ENCODE data around the gene DMRT2.

The DMRT2 gene

GRCh38 chr9:1100201-1100600 lies 50.0 kb downstream of the DMRT2 start:
- TF ChIP-seq CTCF (IDR thresholded peaks at IDR 0.05; ENCODE audit: low read depth, low read length, poor library complexity, severe bottlenecking) = no peak
- no peak for TF ChIP-seq EZH2phosphoT487 (IDR thresholded peaks at IDR 0.05; ENCODE audit: borderline replicate concordance, low read length)
- Histone ChIP-seq H3K4me2 (ENCODE audit: low read length) (no peak overlapping the region), H3K4me3 (ENCODE audit: low read length) (no peak overlapping the region), H3F3A (ENCODE audit: control insufficient read depth, insufficient read depth) (no peaks in the 10 kb centered on the region), H3K36me3 (ENCODE audit: control insufficient read depth, low read length) (no peaks in the 10 kb centered on the region), H3K27ac (ENCODE audit: low read depth, low read length) (no peak overlapping the region), H3K9me2 (replicated peaks; ENCODE audit: control insufficient read depth, low read length) (no peaks in the 10 kb centered on the region), H3K9me3 (ENCODE audit: control insufficient read depth, insufficient read depth, low read length) (no peaks in the 10 kb centered on the region), H3K4me1 (ENCODE audit: control insufficient read depth, low read length) (no peaks in the 10 kb centered on the region), H3K79me2 (ENCODE audit: control insufficient read depth, low read length) (no peaks in the 10 kb centered on the region), H3K27me3 (ENCODE audit: control insufficient read depth, low read length) (no peaks in the 10 kb centered on the region), H4K20me1 (ENCODE audit: control insufficient read depth, insufficient read depth, low read depth, low read length) (no peaks in the 10 kb centered on the region)

- H3K27me3 ChIP-seq (ENCODE audit: control insufficient read depth, low read length) = no peaks in the 10 kb centered on the region
- H3K27ac ChIP-seq (ENCODE audit: low read depth, low read length) = no peak overlapping the region
- TF ChIP-seq EZH2phosphoT487 (IDR thresholded peaks at IDR 0.05; ENCODE audit: borderline replicate concordance, low read length) (no peak), CTCF (IDR thresholded peaks at IDR 0.05; ENCODE audit: low read depth, low read length, poor library complexity, severe bottlenecking) (no peak)
- H3K4me2 ChIP-seq (ENCODE audit: low read length) = no peak overlapping the region
- H3K4me3 ChIP-seq (ENCODE audit: low read length) = no peak overlapping the region
- no peaks in the 10 kb centered on the region for H3K36me3 ChIP-seq (ENCODE audit: control insufficient read depth, low read length)
- no peaks in the 10 kb centered on the region for H3K9me3 ChIP-seq (ENCODE audit: control insufficient read depth, insufficient read depth, low read length)
- H3K4me1 ChIP-seq (ENCODE audit: control insufficient read depth, low read length) = no peaks in the 10 kb centered on the region
- no peaks in the 10 kb centered on the region for H4K20me1 ChIP-seq (ENCODE audit: control insufficient read depth, insufficient read depth, low read depth, low read length)
- no peaks in the 10 kb centered on the region for H3K79me2 ChIP-seq (ENCODE audit: control insufficient read depth, low read length)
- H3F3A ChIP-seq (ENCODE audit: control insufficient read depth, insufficient read depth) = no peaks in the 10 kb centered on the region
- no peaks in the 10 kb centered on the region for H3K9me2 ChIP-seq (replicated peaks; ENCODE audit: control insufficient read depth, low read length)
Measured at GRCh38 chr9:1100945-1101344, 50.8 kb downstream of the DMRT2 start.

GRCh38 chr9:1101846-1102641 lies 51.9 kb downstream of the DMRT2 start:
- Histone ChIP-seq H3K27me3 (ENCODE audit: control insufficient read depth, low read length) (no peaks in the 10 kb centered on the region), H3K4me3 (ENCODE audit: low read length) (no peak overlapping the region), H3K36me3 (ENCODE audit: control insufficient read depth, low read length) (no peaks in the 10 kb centered on the region), H3K27ac (ENCODE audit: low read depth, low read length) (no peak overlapping the region), H3K9me2 (replicated peaks; ENCODE audit: control insufficient read depth, low read length) (no peaks in the 10 kb centered on the region), H3K79me2 (ENCODE audit: control insufficient read depth, low read length) (no peaks in the 10 kb centered on the region), H4K20me1 (ENCODE audit: control insufficient read depth, insufficient read depth, low read depth, low read length) (no peaks in the 10 kb centered on the region), H3K9me3 (ENCODE audit: control insufficient read depth, insufficient read depth, low read length) (no peaks in the 10 kb centered on the region), H3K4me2 (ENCODE audit: low read length) (no peak overlapping the region), H3F3A (ENCODE audit: control insufficient read depth, insufficient read depth) (no peaks in the 10 kb centered on the region), H3K4me1 (ENCODE audit: control insufficient read depth, low read length) (no peaks in the 10 kb centered on the region)
- TF ChIP-seq EZH2phosphoT487 (IDR thresholded peaks at IDR 0.05; ENCODE audit: borderline replicate concordance, low read length) (no peak), CTCF (IDR thresholded peaks at IDR 0.05; ENCODE audit: low read depth, low read length, poor library complexity, severe bottlenecking) (no peak)

Measured in DOHH2 (cell line).